ENCODE data around the gene SMCHD1. TPM values are rescaled to one million over a fixed set of nuclear protein-coding genes. Genes with fewer than 3 reads are reported as not detected.

The SMCHD1 gene
- total RNA-seq, 6 experiments from 2014 or later = 13.9 to 31.0 (median 17.3) TPM

- peak in 2 of 3 donors; percentile 78 to 80 for DNase-seq
- intact Hi-C loops (cut with DNase I) = no loop called here
- Histone ChIP-seq H3K4me3 (peak overlapping the region; percentile 68 to 88 (median 73)), H3K27me3 (no peaks in the 10 kb centered on the region), H3K36me3 (no peaks in the 10 kb centered on the region), H3K4me1 (peaks cover 0 to 19% (median 8%) of the 10 kb centered on the region in 4 donors), H3K9me3 (no peaks in the 10 kb centered on the region), H3K27ac (peak overlapping the region; percentile 95 to 96 (median 95))
- peak; percentile 12 to 30 (median 22) for ATAC-seq
- WGBS (ENCODE audit: insufficient coverage, low coverage, low lambda C conversion rate, missing lambda C conversion rate) = 2% methylated on average over 7 of the region's 22 CpGs
- TF ChIP-seq, protein P1, sequence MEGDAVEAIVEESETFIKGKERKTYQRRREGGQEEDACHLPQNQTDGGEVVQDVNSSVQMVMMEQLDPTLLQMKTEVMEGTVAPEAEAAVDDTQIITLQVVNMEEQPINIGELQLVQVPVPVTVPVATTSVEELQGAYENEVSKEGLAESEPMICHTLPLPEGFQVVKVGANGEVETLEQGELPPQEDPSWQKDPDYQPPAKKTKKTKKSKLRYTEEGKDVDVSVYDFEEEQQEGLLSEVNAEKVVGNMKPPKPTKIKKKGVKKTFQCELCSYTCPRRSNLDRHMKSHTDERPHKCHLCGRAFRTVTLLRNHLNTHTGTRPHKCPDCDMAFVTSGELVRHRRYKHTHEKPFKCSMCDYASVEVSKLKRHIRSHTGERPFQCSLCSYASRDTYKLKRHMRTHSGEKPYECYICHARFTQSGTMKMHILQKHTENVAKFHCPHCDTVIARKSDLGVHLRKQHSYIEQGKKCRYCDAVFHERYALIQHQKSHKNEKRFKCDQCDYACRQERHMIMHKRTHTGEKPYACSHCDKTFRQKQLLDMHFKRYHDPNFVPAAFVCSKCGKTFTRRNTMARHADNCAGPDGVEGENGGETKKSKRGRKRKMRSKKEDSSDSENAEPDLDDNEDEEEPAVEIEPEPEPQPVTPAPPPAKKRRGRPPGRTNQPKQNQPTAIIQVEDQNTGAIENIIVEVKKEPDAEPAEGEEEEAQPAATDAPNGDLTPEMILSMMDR (IDR thresholded peaks at IDR 0.05) = no peak
- TF ChIP-seq POLR2A (IDR thresholded peaks at IDR 0.05) = no peak
Observed at GRCh38 chr18:2654928-2655177, 673 bp upstream of the SMCHD1 start.

GRCh38 chr18:2655954-2656236 lies 369 bp downstream of the SMCHD1 start:
- Histone ChIP-seq H3K36me3 (no peaks in the 10 kb centered on the region), H3K27me3 (no peaks in the 10 kb centered on the region), H3K9me3 (no peaks in the 10 kb centered on the region), H3K27ac (peak overlapping the region; percentile 95 to 96 (median 95)), H3K4me3 (peak overlapping the region; percentile 68 to 88 (median 73)), H3K4me1 (peaks cover 0 to 19% (median 8%) of the 10 kb centered on the region in 4 donors)
- WGBS (ENCODE audit: insufficient coverage, low coverage, low lambda C conversion rate, missing lambda C conversion rate) = 0% methylated on average over 11 of the region's 37 CpGs
- TF ChIP-seq POLR2A (IDR thresholded peaks at IDR 0.05) = no peak
- TF ChIP-seq, protein P1 (IDR thresholded peaks at IDR 0.05) = no peak
- intact Hi-C loops (cut with DNase I) = no loop called here
- DNase-seq = no peak
- ATAC-seq = no peak

- H3K27ac ChIP-seq = peak overlapping the region; percentile 95 to 96 (median 95)
- TF ChIP-seq, protein P1 (IDR thresholded peaks at IDR 0.05) = no peak
- TF ChIP-seq POLR2A (IDR thresholded peaks at IDR 0.05) = no peak
- ATAC-seq = peak; percentile 45 to 65 (median 56)
- peak; percentile 72 to 82 (median 75) for DNase-seq
- no peaks in the 10 kb centered on the region for H3K27me3 ChIP-seq
- no peaks in the 10 kb centered on the region for H3K36me3 ChIP-seq
- H3K4me3 ChIP-seq = peak overlapping the region; percentile 68 to 88 (median 73)
- WGBS (ENCODE audit: insufficient coverage, low coverage, low lambda C conversion rate, missing lambda C conversion rate) = 1% methylated on average over 22 of the region's 49 CpGs
- H3K4me1 ChIP-seq = peaks cover 0 to 19% (median 8%) of the 10 kb centered on the region in 4 donors
- intact Hi-C loops (cut with DNase I) = no loop called here
- no peaks in the 10 kb centered on the region for H3K9me3 ChIP-seq
Observed at GRCh38 chr18:2656237-2656980, 883 bp downstream of the SMCHD1 start.

GRCh38 chr18:2656981-2657512 lies 1.5 kb downstream of the SMCHD1 start:
- no peak for ATAC-seq
- Histone ChIP-seq H3K36me3 (no peaks in the 10 kb centered on the region), H3K4me1 (peaks cover 0 to 19% (median 8%) of the 10 kb centered on the region in 4 donors), H3K4me3 (peak overlapping the region; percentile 68 to 88 (median 73)), H3K9me3 (no peaks in the 10 kb centered on the region), H3K27ac (peak overlapping the region; percentile 95 to 96 (median 95)), H3K27me3 (no peaks in the 10 kb centered on the region)
- intact Hi-C loops (cut with DNase I) = no loop called here
- no peak for TF ChIP-seq POLR2A (IDR thresholded peaks at IDR 0.05)
- TF ChIP-seq, protein P1 (IDR thresholded peaks at IDR 0.05) = no peak
- no peak for DNase-seq
- WGBS (ENCODE audit: insufficient coverage, low coverage, low lambda C conversion rate, missing lambda C conversion rate) = 2% methylated on average over 12 of the region's 12 CpGs

Measured in right lobe of liver (tissue), 6 donors.